Body of pancreas (tissue), 4 donors: ENCODE results near the gene MALAT1.

ENCODE experiments used
- CTCF ChIP-seq, 7 experiments: fragments of 450-650 bp in 4 of 7; fragments of 200-600 bp in 3 of 7; sonication (generic) in 3 of 7; IDR thresholded peaks; one replicate each; pipeline ENCODE4 v1.5.1; 2016 to 2019; ENCODE audit warnings: antibody characterized with exemption in 7 of 7
- POLR2A ChIP-seq, 3 donors: fragments of 450-650 bp; IDR thresholded peaks; one replicate each; pipeline ENCODE4 v1.6.1; 2016; ENCODE audit warnings: antibody characterized with exemption in 3 of 3, mild to moderate bottlenecking in 2 of 3

- TF ChIP-seq CTCF (IDR thresholded peaks at IDR 0.05) = no peak
- no peak for TF ChIP-seq POLR2A (IDR thresholded peaks at IDR 0.05)
Measured at GRCh38 chr11:65502274-65502554, 3.4 kb downstream of the MALAT1 start.
